Endothelial cell (in vitro differentiated cells): ENCODE measurements around the gene BAZ2B. TPM values are rescaled to one million over a fixed set of nuclear protein-coding genes. Genes with fewer than 3 reads are reported as not detected.

Experiments
- DNase-seq: peaks from one replicate; pipeline ENCODE4 v3.0.0; 2021; ENCODE audit warnings: low spot score
- H3K27ac Mint-ChIP-seq: one replicate; pipeline ENCODE4 v1.8.0; 2021; ENCODE audit warnings: mixed read lengths, inconsistent platforms; ENCODE audit not compliant: unreplicated experiment
- H3K27me3 Mint-ChIP-seq: one replicate; pipeline ENCODE4 v1.8.0; 2021; ENCODE audit warnings: mild to moderate bottlenecking, moderate library complexity, mixed read lengths, inconsistent platforms; ENCODE audit not compliant: unreplicated experiment
- H3K36me3 Mint-ChIP-seq: one replicate; pipeline ENCODE4 v1.8.0; 2021; ENCODE audit warnings: mild to moderate bottlenecking, low read depth, mixed read lengths, inconsistent platforms; ENCODE audit not compliant: unreplicated experiment
- H3K4me1 Mint-ChIP-seq: one replicate; pipeline ENCODE4 v1.8.0; 2021; ENCODE audit warnings: mild to moderate bottlenecking, mixed read lengths, inconsistent platforms; ENCODE audit not compliant: unreplicated experiment
- H3K4me3 Mint-ChIP-seq: one replicate; pipeline ENCODE4 v1.8.0; 2021; ENCODE audit warnings: mild to moderate bottlenecking, mixed read lengths, inconsistent platforms; ENCODE audit not compliant: unreplicated experiment
- H3K9me3 Mint-ChIP-seq: one replicate; pipeline ENCODE4 v1.8.0; 2021; ENCODE audit warnings: mixed read lengths, inconsistent platforms; ENCODE audit not compliant: unreplicated experiment
- CTCF ChIP-seq: fragments of 200-600 bp; sonication (generic); IDR thresholded peaks from one replicate; pipeline ENCODE4 v1.5.0; 2021; ENCODE audit warnings: antibody characterized with exemption; ENCODE audit not compliant: unreplicated experiment
- total RNA-seq: library from RNA; stranded (reverse); fragmentation: NEBNext Ultra II Directional; extraction: Animal tissue kit (Norgen Biotek cat#: 25700); gene quantifications from one replicate; pipeline ENCODE4 v1.2.1, GENCODE V29; 2021; ENCODE audit not compliant: unreplicated experiment

The BAZ2B gene
- total RNA-seq, 1 donor from 2014 or later: 100 TPM

GRCh38 chr2:159444754-159445153 is 171.6 kb downstream of the BAZ2B start:
- no peak for TF ChIP-seq CTCF
- no peak overlapping the region for H3K4me3 Mint-ChIP-seq
- peaks cover 19% of the 10 kb centered on the region for H3K36me3 Mint-ChIP-seq
- H3K4me1 Mint-ChIP-seq: no peaks in the 10 kb centered on the region
- no peaks in the 10 kb centered on the region for H3K27me3 Mint-ChIP-seq
- no peak overlapping the region for H3K27ac Mint-ChIP-seq
- no peaks in the 10 kb centered on the region for H3K9me3 Mint-ChIP-seq
- DNase-seq: no peak

GRCh38 chr2:159442159-159442852 is 174.0 kb downstream of the BAZ2B start:
- no peak overlapping the region for H3K27ac Mint-ChIP-seq
- TF ChIP-seq CTCF: no peak
- no peak for DNase-seq
- no peaks in the 10 kb centered on the region for H3K4me1 Mint-ChIP-seq
- no peak overlapping the region for H3K4me3 Mint-ChIP-seq
- H3K36me3 Mint-ChIP-seq: peaks cover 27% of the 10 kb centered on the region
- no peaks in the 10 kb centered on the region for H3K27me3 Mint-ChIP-seq
- no peaks in the 10 kb centered on the region for H3K9me3 Mint-ChIP-seq

- H3K36me3 Mint-ChIP-seq: peaks cover 25% of the 10 kb centered on the region
- no peak overlapping the region for H3K27ac Mint-ChIP-seq
- H3K27me3 Mint-ChIP-seq: no peaks in the 10 kb centered on the region
- no peaks in the 10 kb centered on the region for H3K9me3 Mint-ChIP-seq
- H3K4me1 Mint-ChIP-seq: no peaks in the 10 kb centered on the region
- H3K4me3 Mint-ChIP-seq: no peak overlapping the region
- TF ChIP-seq CTCF: no peak
- DNase-seq: no peak
Observed at GRCh38 chr2:159441182-159441581, 175.2 kb downstream of the BAZ2B start.

GRCh38 chr2:159439421-159439820 is 176.9 kb downstream of the BAZ2B start:
- Mint-ChIP-seq H3K9me3 (no peaks in the 10 kb centered on the region), H3K4me1 (no peaks in the 10 kb centered on the region), H3K4me3 (no peak overlapping the region), H3K27me3 (no peaks in the 10 kb centered on the region), H3K27ac (no peak overlapping the region), H3K36me3 (peaks cover 18% of the 10 kb centered on the region)
- TF ChIP-seq CTCF: no peak
- DNase-seq: no peak

GRCh38 chr2:159438720-159439353 is 177.5 kb downstream of the BAZ2B start:
- no peak for DNase-seq
- no peak overlapping the region for H3K4me3 Mint-ChIP-seq
- H3K27ac Mint-ChIP-seq: no peak overlapping the region
- peaks cover 13% of the 10 kb centered on the region for H3K36me3 Mint-ChIP-seq
- no peak for TF ChIP-seq CTCF
- H3K4me1 Mint-ChIP-seq: no peaks in the 10 kb centered on the region
- H3K27me3 Mint-ChIP-seq: no peaks in the 10 kb centered on the region
- H3K9me3 Mint-ChIP-seq: no peaks in the 10 kb centered on the region
